Activated naive CD8-positive, alpha-beta T cell treated with anti-CD3 and anti-CD28 coated beads, Interleukin-2, amount 50 U/mL, for 24 hours (primary cell): ENCODE data around the gene MROH2A.

Experiments used
- ATAC-seq: fragments of 150-1000 bp; cut with Tn5 transposase; one replicate; pipeline ENCODE4 v1.10.0; 2021
- DNase-seq: peaks from one replicate; pipeline ENCODE4 v3.0.0; 2021
- H3K27ac Mint-ChIP-seq: one replicate; pipeline ENCODE4 v1.8.0; 2021; ENCODE audit warnings: mild to moderate bottlenecking, mixed read lengths
- H3K27me3 Mint-ChIP-seq: one replicate; pipeline ENCODE4 v1.8.0; 2021; ENCODE audit warnings: mixed read lengths
- H3K36me3 Mint-ChIP-seq: one replicate; pipeline ENCODE4 v1.8.0; 2021; ENCODE audit warnings: low read depth, mixed read lengths
- H3K4me1 Mint-ChIP-seq: one replicate; pipeline ENCODE4 v1.8.0; 2021; ENCODE audit warnings: mixed read lengths
- H3K4me3 Mint-ChIP-seq: one replicate; pipeline ENCODE4 v1.8.0; 2021; ENCODE audit warnings: mild to moderate bottlenecking, moderate library complexity, mixed read lengths
- H3K9me3 Mint-ChIP-seq: one replicate; pipeline ENCODE4 v1.8.0; 2021; ENCODE audit warnings: mixed read lengths

Gene MROH2A

DNA sequence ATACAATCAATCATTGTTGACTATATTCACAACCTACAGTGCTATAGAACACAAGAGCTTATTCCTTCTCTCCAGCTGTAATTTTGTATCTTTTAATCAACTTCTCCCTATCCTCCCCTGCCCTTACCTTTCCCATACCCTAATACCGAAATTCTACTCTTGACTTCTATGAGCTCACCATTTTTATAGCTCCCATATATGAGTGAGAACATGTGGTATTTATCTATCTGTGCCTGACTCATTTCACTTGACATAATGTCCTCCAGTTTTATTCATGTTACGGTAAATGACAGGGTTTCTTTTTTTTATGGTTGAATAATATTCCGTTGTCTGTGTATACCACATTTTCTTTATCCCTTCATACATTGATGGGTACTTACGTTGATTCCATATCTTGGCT is 2.6 kb downstream of the MROH2A start:
- no peak overlapping the region for H3K4me3 Mint-ChIP-seq
- no peak overlapping the region for H3K27ac Mint-ChIP-seq
- DNase-seq (no peak), ATAC-seq (no peak)
- H3K27me3 Mint-ChIP-seq, result peaks cover 20% of the 10 kb centered on the region
- no peaks in the 10 kb centered on the region for H3K4me1 Mint-ChIP-seq
- H3K36me3 Mint-ChIP-seq, result no peaks in the 10 kb centered on the region
- peaks cover 12% of the 10 kb centered on the region for H3K9me3 Mint-ChIP-seq

- ATAC-seq (peak; percentile 20), DNase-seq (no peak)
- Mint-ChIP-seq H3K36me3 (no peaks in the 10 kb centered on the region), H3K27me3 (peaks cover 5% of the 10 kb centered on the region), H3K9me3 (peaks cover 3% of the 10 kb centered on the region), H3K4me1 (no peaks in the 10 kb centered on the region), H3K27ac (no peak overlapping the region), H3K4me3 (no peak overlapping the region)
These were observed 11.4 kb downstream of the MROH2A start for GRCh38 chr2:233789554-233789953.

DNA sequence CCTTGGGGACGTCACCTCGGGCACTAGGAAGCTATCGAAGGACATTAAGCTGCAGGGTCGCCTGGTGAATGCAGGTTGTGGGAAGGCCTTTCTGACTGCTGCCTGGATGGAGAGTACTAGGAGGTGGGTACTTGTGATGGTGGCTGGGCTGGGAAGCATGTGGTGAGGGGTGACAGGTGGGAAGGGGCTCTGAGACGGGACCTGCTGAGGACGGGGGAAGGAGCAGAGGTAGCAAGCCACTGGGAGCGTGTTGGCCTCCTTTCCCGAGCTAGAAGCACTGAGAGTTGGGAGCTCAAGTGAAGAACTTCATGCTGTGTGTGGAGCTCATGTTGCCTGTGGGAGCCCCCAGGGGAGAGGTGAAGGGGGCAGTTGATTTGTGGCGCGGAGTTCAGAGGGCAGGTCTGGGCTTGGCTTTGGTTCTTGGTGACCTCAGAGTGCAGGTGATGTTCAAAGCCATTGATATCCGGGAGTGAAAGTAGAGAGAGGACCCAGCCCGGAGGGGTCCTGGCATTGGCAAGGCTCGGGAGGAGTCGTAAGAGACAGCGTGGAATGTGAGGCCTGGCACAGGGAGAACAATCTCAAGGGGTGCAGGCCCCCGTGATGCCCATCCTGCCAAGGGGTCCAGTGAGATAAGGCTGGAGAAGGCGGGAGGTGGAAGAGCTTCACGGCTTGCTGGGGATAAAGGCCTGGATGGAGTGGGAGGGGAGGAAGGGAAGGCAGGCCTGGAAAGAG is 13.2 kb downstream of the MROH2A start:
- no peak overlapping the region for H3K27ac Mint-ChIP-seq
- H3K27me3 Mint-ChIP-seq, result peaks cover 2% of the 10 kb centered on the region
- H3K4me3 Mint-ChIP-seq, result no peak overlapping the region
- no peaks in the 10 kb centered on the region for H3K9me3 Mint-ChIP-seq
- no peaks in the 10 kb centered on the region for H3K4me1 Mint-ChIP-seq
- DNase-seq (no peak), ATAC-seq (no peak)
- no peaks in the 10 kb centered on the region for H3K36me3 Mint-ChIP-seq

GRCh38 chr2:233791883-233792329 is 13.8 kb downstream of the MROH2A start:
- Mint-ChIP-seq H3K9me3 (no peaks in the 10 kb centered on the region), H3K4me1 (no peaks in the 10 kb centered on the region), H3K27ac (no peak overlapping the region), H3K36me3 (no peaks in the 10 kb centered on the region), H3K4me3 (no peak overlapping the region), H3K27me3 (peaks cover 2% of the 10 kb centered on the region)
- ATAC-seq, result no peak
- DNase-seq, result no peak

DNA sequence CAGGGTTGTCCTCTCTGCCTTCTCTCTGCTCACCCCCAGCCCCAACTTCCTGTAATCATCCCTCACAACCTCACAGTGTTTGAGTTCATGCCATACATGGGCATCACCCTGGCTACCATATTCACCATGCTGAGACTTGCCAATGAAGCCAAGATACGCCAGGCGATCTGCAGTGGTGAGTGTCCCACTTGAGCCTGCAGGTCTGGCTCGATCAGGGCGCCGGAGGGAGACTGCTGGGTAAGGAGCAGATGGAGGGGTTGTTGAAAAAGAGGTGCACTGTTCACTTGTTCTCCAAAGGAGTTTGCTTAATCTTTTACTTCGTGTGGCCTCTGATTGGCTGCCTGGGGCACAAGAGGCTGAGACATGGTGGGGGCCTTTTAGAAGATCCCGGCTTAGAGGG is 14.6 kb downstream of the MROH2A start:
- DNase-seq, result no peak
- no peaks in the 10 kb centered on the region for H3K4me1 Mint-ChIP-seq
- no peak for ATAC-seq
- H3K27ac Mint-ChIP-seq, result no peak overlapping the region
- no peak overlapping the region for H3K4me3 Mint-ChIP-seq
- no peaks in the 10 kb centered on the region for H3K9me3 Mint-ChIP-seq
- peaks cover 2% of the 10 kb centered on the region for H3K27me3 Mint-ChIP-seq
- H3K36me3 Mint-ChIP-seq, result no peaks in the 10 kb centered on the region

DNA sequence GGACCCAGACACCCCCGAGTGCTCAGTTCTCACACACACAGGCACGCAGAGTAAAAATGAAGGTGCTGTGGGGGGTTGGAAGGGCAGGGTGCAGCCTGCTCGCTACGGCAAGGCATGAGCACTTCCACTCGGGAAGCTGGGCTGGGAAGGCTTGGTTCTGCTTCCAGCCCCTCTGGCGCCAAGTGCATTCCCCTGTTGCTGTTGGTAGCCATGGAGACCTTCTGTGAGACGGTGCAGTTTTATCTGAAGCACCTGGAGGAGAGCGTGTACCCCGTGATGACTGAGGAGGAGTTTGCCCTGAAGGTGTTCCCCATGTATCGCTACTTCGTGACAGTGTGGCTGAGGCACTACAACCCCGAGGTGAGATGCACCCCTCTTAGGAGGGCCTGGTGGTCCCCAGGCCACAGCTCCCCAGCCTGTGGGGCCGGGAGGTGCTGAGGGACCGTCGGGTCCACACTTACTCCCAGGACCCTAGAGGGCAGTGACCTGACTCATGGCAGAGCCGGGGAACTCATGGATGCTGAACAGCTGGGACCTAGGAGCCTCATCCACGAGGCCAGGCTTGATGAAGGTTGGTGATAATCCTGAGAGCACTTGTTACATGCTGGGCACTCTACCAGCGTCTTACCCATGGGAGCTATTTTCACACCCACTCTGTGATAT is 15.5 kb downstream of the MROH2A start:
- DNase-seq, result no peak
- Mint-ChIP-seq H3K36me3 (no peaks in the 10 kb centered on the region), H3K27me3 (peaks cover 2% of the 10 kb centered on the region), H3K4me3 (no peak overlapping the region), H3K9me3 (no peaks in the 10 kb centered on the region), H3K27ac (no peak overlapping the region), H3K4me1 (no peaks in the 10 kb centered on the region)
- no peak for ATAC-seq

DNA sequence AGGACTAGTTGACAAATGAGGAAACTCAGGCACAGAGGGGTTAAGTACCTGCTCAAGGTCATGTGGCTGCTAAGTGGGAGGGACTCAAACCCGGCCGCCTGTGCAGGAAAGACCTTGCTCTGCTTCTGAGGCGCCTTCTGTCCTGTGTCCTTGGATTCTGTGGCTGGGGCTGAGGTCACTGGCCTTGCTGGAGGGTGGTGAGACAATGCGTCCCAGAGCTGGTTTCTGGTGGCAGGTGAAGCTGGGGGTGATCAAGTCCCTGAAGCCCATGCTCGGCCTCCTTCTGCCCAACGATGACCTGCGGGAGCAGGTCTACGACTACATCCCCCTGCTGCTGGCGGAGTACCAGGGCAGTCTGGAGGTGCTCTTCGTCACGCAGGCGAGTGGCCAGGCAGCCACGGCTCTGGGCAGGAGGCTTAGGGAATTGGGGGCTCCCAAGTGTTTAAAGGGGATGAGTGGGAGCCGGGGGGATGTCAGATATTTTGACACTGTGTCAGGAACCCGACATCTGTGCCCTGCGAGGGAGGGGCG is 16.1 kb downstream of the MROH2A start:
- Mint-ChIP-seq H3K4me1 (no peaks in the 10 kb centered on the region), H3K27me3 (peaks cover 2% of the 10 kb centered on the region), H3K27ac (no peak overlapping the region), H3K36me3 (no peaks in the 10 kb centered on the region), H3K4me3 (no peak overlapping the region), H3K9me3 (no peaks in the 10 kb centered on the region)
- ATAC-seq (no peak), DNase-seq (no peak)

DNA sequence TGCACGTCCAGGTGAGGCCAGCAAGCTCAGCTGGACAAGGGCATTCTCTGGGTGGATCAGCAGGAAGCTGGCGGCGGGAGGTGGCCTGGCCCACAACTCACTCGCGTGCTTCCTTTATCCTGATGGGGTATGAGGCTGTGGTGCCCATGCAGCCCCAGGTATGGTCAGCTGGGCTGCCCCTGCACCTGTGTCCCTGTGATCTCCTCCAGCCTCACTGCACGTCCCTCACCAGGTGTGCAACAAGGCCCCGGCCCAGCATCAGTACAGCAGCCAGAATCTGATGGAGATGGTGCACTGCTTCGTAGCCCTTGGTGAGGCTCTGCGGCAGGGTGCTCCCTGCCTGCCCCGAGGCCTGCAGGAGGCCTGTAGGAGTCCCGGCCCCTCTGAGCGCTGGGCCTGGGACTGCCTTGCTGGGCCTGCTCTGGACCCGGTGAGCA is 17.6 kb downstream of the MROH2A start:
- no peak for DNase-seq
- no peak overlapping the region for H3K4me3 Mint-ChIP-seq
- no peak for ATAC-seq
- no peaks in the 10 kb centered on the region for H3K36me3 Mint-ChIP-seq
- peaks cover 6% of the 10 kb centered on the region for H3K9me3 Mint-ChIP-seq
- H3K4me1 Mint-ChIP-seq, result no peaks in the 10 kb centered on the region
- H3K27me3 Mint-ChIP-seq, result no peaks in the 10 kb centered on the region
- no peak overlapping the region for H3K27ac Mint-ChIP-seq

GRCh38 chr2:233796254-233796653 is 18.1 kb downstream of the MROH2A start:
- Mint-ChIP-seq H3K27ac (no peak overlapping the region), H3K4me3 (no peak overlapping the region), H3K9me3 (peaks cover 6% of the 10 kb centered on the region), H3K4me1 (no peaks in the 10 kb centered on the region), H3K27me3 (no peaks in the 10 kb centered on the region), H3K36me3 (no peaks in the 10 kb centered on the region)
- DNase-seq (no peak), ATAC-seq (no peak)

- Mint-ChIP-seq H3K36me3 (no peaks in the 10 kb centered on the region), H3K27me3 (peaks cover 10% of the 10 kb centered on the region), H3K4me3 (no peak overlapping the region), H3K9me3 (peaks cover 6% of the 10 kb centered on the region), H3K27ac (no peak overlapping the region), H3K4me1 (no peaks in the 10 kb centered on the region)
- no peak for ATAC-seq
- no peak for DNase-seq
These were observed 20.4 kb downstream of the MROH2A start for GRCh38 chr2:233798335-233799086.

DNA sequence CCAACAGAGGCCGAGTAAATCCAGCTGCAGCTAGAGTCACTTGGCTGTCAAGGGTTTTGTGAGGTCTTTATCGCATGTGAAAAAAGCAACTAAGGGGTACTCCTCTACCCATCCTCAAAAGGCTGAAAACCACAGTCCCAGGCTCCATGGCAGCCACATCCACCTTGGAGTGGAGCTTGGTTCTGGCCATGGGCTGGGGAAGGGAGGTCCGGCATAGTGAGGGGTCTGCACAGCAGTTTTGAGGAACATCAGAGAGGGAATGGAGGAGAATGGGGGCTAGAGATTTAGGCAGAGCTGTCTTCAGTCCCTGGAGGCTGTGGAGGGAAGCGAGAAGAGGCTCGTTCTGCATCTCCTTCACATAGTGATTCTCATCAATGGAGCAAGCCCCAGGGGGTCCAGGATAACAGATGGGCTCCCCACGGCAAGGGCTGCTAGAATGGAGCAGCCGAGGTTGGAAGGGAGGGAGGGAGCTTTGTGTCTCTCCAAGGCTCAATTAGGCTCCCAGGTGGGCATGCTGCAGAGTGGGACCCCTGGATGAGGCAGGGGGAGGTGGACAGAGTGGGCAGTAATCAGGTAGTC is 21.0 kb downstream of the MROH2A start:
- Mint-ChIP-seq H3K27ac (no peak overlapping the region), H3K4me1 (no peaks in the 10 kb centered on the region), H3K27me3 (peaks cover 12% of the 10 kb centered on the region), H3K9me3 (peaks cover 6% of the 10 kb centered on the region), H3K4me3 (no peak overlapping the region), H3K36me3 (no peaks in the 10 kb centered on the region)
- DNase-seq (no peak), ATAC-seq (no peak)

GRCh38 chr2:233799716-233800115 is 21.6 kb downstream of the MROH2A start:
- peaks cover 13% of the 10 kb centered on the region for H3K27me3 Mint-ChIP-seq
- peaks cover 6% of the 10 kb centered on the region for H3K9me3 Mint-ChIP-seq
- no peak overlapping the region for H3K4me3 Mint-ChIP-seq
- no peaks in the 10 kb centered on the region for H3K36me3 Mint-ChIP-seq
- DNase-seq (no peak), ATAC-seq (no peak)
- H3K4me1 Mint-ChIP-seq, result no peaks in the 10 kb centered on the region
- no peak overlapping the region for H3K27ac Mint-ChIP-seq

- no peaks in the 10 kb centered on the region for H3K36me3 Mint-ChIP-seq
- H3K4me1 Mint-ChIP-seq, result no peaks in the 10 kb centered on the region
- no peak overlapping the region for H3K4me3 Mint-ChIP-seq
- H3K27ac Mint-ChIP-seq, result no peak overlapping the region
- peaks cover 6% of the 10 kb centered on the region for H3K9me3 Mint-ChIP-seq
- no peak for ATAC-seq
- peaks cover 17% of the 10 kb centered on the region for H3K27me3 Mint-ChIP-seq
- no peak for DNase-seq
These were observed 22.1 kb downstream of the MROH2A start for GRCh38 chr2:233800208-233800607.

DNA sequence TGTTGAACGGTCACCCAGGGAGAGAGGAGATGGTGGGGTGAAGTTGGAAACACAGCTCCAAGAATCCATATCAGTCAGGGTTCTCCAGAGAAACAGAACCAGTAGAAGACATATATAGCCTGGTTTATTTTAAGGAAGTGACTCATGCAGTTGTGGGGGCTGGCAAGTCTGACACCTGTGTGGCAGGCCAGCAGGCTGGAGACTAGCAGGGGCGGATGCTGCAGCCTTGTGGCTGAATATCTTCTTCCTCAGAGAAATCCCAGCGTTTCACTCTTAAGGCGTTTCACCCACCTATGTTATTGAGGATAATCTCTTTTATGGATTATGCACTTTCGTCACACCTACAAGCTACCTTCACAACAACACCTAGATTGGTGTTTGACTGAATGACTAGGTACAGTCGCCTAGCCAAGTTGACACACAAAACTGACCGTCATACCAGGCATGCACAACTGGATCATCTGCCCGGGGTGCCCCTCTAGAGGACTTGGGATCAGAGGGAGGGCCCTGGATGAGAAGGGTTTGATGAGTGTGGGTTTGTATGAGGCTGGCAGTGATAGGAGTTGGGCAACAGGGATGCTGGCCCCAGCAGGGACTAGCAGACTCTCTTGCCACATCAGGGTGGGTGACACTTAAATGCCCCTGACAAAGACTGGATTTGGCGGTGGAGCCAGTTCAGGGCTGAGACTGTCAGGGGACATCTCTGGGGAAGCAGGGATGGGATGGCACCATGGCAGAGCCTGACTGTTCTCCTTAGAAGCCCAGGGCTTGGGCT is 23.4 kb downstream of the MROH2A start:
- peak; percentile 68 for ATAC-seq
- no peak overlapping the region for H3K27ac Mint-ChIP-seq
- H3K4me3 Mint-ChIP-seq, result no peak overlapping the region
- H3K36me3 Mint-ChIP-seq, result no peaks in the 10 kb centered on the region
- DNase-seq, result peak; percentile 12
- H3K4me1 Mint-ChIP-seq, result no peaks in the 10 kb centered on the region
- peaks cover 17% of the 10 kb centered on the region for H3K27me3 Mint-ChIP-seq
- peaks cover 6% of the 10 kb centered on the region for H3K9me3 Mint-ChIP-seq
